Uterus (tissue), 4 donors: ENCODE data around the gene CA10. TPM values are rescaled to one million over a fixed set of nuclear protein-coding genes. Genes with fewer than 3 reads are reported as not detected.

Experiments used
- DNase-seq, 2 donors: peaks; one replicate each; pipeline ENCODE4 v3.0.0-alpha.2; 2019 to 2020
- H3K27ac ChIP-seq, 2 donors: fragments of 200-600 bp; sonication (generic); 1 replicate in 1 of 2; 2 replicates in 1 of 2; pipeline ENCODE4 v1.5.1; 2016 to 2018
- H3K27me3 ChIP-seq, 2 donors: fragments of 200-600 bp; sonication (generic); one replicate each; pipeline ENCODE4 v1.5.1; 2018 to 2019; ENCODE audit warnings: control low read depth in 1 of 2
- H3K36me3 ChIP-seq, 2 donors: fragments of 200-600 bp; sonication (generic); one replicate each; pipeline ENCODE4 v1.5.1; 2019; ENCODE audit warnings: control low read depth in 1 of 2
- H3K4me1 ChIP-seq, 2 donors: fragments of 200-600 bp; sonication (generic); one replicate each; pipeline ENCODE4 v1.5.1; 2018 to 2019; ENCODE audit warnings: control low read depth in 1 of 2
- H3K4me3 ChIP-seq, 2 donors: fragments of 200-600 bp; sonication (generic); 1 replicate in 1 of 2; 2 replicates in 1 of 2; pipeline ENCODE4 v1.5.1; 2018 to 2019; ENCODE audit warnings: mild to moderate bottlenecking in 1 of 2
- H3K9me3 ChIP-seq, 2 donors: fragments of 200-600 bp; sonication (generic); one replicate each; pipeline ENCODE4 v1.5.1; 2019; ENCODE audit warnings: control low read depth in 1 of 2
- CTCF ChIP-seq, 4 experiments: fragments of 200-600 bp in 2 of 4; fragments of 450-650 bp in 2 of 4; sonication (generic) in 2 of 4; IDR thresholded peaks; one replicate each; pipeline ENCODE4 v1.5.1; 2016 to 2019; ENCODE audit warnings: antibody characterized with exemption in 4 of 4, mild to moderate bottlenecking in 2 of 4, moderate library complexity in 1 of 4
- POLR2A ChIP-seq, 2 donors: fragments of 450-650 bp; IDR thresholded peaks; one replicate each; pipeline ENCODE4 v1.6.1; 2016; ENCODE audit warnings: antibody characterized with exemption in 2 of 2, mild to moderate bottlenecking in 1 of 2, moderate library complexity in 1 of 2
- intact Hi-C: fragments of 100-400 bp; cut with DNase I; formaldehyde crosslinking; loops from one replicate; pipeline ENCODE4 v1.15.1; 2023; ENCODE audit warnings: low total_unique reads
- total RNA-seq, 4 donors: library from RNA; depleted of rRNA in 3 of 4; stranded (reverse); fragments of >200 nt in 3 of 4; gene quantifications; one replicate each; pipeline versions ENCODE4 v1.1.0 to v1.2.4, GENCODE V29; 2014 to 2023
- donor health status: DM: yes; HTN: yes; CAD: no.

The CA10 gene
- total RNA-seq, 4 donors from 2014 or later = 5.3 TPM; not detected in 3

- no peak for DNase-seq
- H3K4me3 ChIP-seq = no peak overlapping the region
- no peaks in the 10 kb centered on the region for H3K9me3 ChIP-seq
- H3K27ac ChIP-seq = no peak overlapping the region
- no peaks in the 10 kb centered on the region for H3K27me3 ChIP-seq
- intact Hi-C loops = no loop called here
- no peaks in the 10 kb centered on the region for H3K4me1 ChIP-seq
- H3K36me3 ChIP-seq = no peaks in the 10 kb centered on the region
- TF ChIP-seq POLR2A (IDR thresholded peaks at IDR 0.05) (no peak), CTCF (IDR thresholded peaks at IDR 0.05) (no peak)
Observed at GRCh38 chr17:51585514-51586104, 572.9 kb downstream of the CA10 start.

- TF ChIP-seq POLR2A (IDR thresholded peaks at IDR 0.05) (no peak), CTCF (IDR thresholded peaks at IDR 0.05) (no peak)
- no peaks in the 10 kb centered on the region for H3K9me3 ChIP-seq
- no peaks in the 10 kb centered on the region for H3K4me1 ChIP-seq
- H3K27ac ChIP-seq = no peak overlapping the region
- DNase-seq = no peak
- intact Hi-C loops = no loop called here
- no peaks in the 10 kb centered on the region for H3K36me3 ChIP-seq
- no peaks in the 10 kb centered on the region for H3K27me3 ChIP-seq
- H3K4me3 ChIP-seq = no peak overlapping the region
Observed at GRCh38 chr17:51580869-51581268, 577.6 kb downstream of the CA10 start.
